ENCODE results near the gene RPL35.

Gene RPL35

DNA sequence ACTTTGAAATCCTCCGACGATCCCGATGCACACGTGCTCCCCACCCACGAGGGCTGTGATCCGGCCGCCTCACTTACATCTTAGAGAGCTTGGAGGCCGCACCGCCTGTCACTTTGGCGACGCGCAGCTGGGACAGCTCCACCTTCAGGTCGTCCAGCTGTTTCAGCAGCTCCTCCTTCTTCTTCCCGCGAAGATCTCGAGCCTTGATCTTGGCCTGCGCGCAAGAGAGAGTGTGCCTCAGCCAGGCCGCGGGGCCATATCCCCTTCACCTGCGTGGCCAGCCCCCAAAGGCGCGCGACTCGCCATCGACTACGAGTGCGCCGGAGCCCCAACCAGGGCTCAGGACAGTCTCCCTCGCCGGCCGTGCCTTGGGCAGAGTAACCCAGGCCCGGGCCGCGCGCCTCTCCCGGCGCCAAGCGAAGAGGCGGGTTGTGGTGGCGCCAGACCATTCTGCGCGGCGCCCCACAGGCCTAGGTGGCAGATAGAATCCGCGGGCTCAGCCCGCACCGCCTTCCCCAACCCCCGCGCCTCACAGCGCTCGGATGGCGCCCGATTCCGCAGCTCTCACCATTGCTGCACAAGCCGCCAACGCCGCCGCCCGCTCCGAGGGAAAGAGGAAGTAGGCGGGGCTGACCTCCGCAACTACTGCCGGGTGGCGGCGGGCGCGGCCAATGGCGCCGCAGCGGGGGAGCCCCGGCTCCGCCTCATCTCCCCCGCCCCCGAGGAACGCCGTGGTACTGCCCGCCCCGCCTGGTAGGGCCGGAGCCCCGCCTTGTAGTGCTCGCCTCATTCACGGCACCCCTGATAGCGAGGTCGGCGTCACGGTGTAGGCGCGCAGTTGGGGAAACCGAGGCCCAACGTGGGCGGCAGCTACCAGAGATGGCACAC is at the start of gene RPL35, which contains the start of gene ARPC5L:
Gene RPL35, minus strand, starts transcription at position 616 of the 888 bp plus-strand sequence. Its CDS starts 45 bp downstream, at position 571.
Gene ARPC5L, plus strand, starts transcription at position 789 of the 888 bp plus-strand sequence. CDS start 7,161 bp downstream, outside the sequence.
- DNase-seq (ENCODE audit: low read depth in 2 of 2) = peak; percentile 85 to 89

DNA sequence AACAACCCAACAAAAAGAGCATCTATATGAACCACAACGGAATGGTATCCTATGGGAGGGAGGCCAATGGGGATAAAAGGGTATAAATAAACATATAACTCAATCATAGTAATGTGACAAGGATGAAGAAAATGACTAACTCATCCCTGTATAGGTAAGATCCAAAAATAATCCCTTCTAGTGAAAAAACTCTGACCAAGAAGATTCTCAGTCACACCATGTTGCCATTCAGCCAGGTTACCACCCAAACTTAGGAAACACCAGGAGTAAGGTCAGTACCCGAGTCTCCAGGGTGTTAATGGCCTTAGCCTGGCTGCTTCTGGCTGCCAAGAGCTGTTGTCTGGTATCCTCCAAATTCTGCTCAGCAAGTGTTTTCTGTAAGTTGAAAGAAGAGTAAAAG is 46.3 kb upstream of the RPL35 start:
- DNase-seq (ENCODE audit: low read depth in 2 of 2) = no peak

DNA sequence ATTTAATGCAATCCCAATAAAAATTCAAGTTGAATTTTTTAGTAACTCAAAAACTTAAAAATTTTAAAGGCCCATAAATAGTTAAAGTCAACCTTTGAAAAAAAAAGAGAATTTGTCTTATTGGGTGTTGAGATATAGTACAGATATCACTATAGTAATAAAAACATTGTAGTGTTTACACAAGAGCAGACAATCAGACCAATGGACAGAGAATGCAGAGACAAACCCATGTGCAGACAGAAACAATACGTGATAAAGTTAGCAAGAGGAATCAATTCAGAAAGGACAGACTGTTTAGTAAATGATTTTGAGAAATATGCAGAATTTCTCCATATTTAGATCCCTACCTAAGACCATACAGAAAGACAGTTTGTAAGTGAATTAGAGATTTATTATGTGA is 45.2 kb upstream of the RPL35 start:
- DNase-seq (ENCODE audit: low read depth in 2 of 2) = no peak

DNA sequence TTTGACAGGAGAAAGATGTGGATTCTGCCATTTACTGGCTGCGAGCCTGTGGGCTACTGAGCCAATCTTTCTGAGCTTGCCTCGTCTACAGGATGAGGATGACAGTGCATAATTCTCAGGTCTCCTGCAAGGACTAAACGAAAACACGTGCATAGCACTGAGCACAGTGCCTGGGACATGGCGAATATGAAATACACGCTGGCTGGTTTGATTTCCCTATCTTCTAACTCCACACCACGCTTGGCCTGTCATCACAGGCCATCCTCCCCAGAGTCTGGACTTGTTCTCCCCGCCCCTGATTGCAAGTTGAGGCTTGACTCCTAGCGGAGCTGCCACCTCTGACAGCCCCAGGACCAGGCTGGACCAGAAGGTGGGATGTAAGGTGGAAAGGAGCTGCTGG is 38.1 kb upstream of the RPL35 start:
- DNase-seq (ENCODE audit: low read depth in 2 of 2) = no peak

DNA sequence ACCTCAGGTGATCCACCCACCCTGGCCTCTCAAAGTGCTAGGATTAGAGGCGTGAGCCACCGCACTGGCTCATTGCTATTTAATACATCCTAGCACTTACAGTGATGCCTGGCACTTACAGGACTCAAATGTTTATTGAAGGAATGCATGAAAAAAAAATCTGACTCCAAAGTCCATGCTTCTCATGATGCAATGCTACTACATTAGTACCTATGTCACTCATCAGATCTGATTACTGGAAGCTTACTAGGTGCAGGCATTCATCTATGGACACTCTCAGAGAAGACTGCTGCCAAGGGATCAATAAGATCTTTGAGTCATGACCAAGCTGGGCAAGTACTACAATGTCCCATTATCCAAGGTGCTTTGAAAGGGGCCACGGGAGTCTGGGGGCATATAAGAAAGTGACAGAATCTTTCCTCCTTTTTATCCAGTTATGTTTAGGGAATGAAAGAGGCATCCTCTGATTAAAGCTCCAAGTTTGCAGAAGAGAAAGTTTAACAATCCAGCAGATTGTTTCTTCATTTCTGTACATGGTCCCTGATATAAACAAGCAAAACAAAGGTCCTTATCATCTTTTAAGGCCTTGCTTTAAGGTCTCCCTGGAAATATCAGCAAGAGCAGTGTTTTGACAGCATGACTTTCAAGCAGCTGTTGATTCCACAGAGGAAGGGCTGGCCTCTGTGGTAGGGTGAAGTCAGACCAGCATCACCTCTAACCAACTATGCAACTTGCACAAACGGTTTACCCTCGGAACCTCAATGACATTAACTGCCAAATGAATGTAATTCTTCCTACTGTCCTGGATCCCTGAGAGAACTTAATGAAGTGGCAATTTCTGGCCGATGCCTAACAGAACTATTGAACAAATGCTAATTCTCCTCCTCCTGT is 36.1 kb upstream of the RPL35 start:
- DNase-seq (ENCODE audit: low read depth in 2 of 2) = no peak

DNA sequence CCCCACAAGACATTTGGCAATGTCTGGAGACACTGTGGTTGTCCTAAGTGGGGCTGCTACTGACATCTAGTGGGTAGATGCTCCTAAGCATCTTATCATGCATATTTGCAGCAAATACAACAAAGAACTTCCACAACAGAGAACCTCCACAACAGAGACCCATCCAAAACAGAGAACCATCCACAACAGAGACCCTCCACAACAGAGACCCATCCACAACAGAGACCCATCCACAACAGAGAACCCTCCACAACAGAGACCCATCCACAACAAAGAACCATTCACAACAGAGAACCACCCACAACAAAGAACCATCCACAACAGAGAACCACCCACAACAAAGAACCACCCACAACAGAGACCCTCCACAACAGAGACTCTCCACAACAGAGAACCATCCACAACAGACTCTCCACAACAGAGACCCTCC is 33.0 kb upstream of the RPL35 start:
- DNase-seq (ENCODE audit: low read depth in 2 of 2) = no peak

DNA sequence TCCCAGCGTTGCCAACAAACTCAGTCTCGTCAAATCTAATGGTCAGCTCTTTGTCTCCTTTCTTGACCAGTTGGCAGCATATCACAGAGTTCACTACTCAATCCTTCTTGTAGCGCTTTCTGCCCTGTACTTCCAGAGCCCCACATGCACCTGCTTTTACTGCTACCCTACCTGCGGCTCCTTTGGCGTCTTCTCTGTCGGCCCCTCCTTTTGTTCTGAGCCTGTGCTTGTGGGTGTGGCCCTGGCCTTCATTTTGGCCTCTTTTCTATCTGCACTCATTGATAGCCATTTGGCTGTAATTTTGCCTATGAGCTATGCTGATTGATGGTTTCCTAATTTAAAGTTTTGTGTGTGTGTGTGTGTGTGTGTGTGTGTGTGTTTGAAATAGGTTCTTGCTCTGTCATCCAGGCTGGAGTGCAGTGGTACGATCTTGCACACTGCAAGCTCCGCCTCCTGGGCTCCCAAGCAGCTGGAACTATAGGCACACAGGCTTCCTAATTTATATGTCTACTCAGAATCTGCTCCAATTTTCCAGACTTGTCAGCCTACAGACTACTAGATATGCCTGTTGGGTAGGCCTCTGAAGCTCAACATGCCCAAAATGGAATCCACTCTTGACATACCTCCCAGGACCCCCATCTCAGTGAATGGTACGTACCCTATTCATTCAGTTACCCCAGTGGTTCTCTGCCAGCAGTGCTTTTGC is 32.4 kb upstream of the RPL35 start:
- DNase-seq (ENCODE audit: low read depth in 2 of 2) = no peak

DNA sequence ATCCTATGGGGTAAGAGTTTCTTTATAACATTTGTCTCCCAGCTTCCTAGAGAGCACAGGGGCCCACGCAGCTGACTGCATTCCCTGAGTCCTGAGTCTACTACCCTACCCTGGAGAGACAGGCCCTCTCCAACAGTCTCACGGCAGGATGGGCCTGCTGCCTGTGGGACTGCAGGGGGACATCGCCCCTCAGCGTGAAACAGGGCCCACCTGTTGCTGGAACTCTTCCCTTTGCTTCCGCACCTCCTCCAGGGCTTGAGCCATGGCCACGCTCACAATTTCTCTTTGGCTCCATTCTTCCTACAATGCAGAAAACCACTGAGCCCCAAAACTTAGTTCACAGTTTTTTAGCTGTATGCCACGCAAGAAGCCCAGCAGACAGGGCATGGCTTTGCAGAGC is 28.4 kb upstream of the RPL35 start:
- DNase-seq (ENCODE audit: low read depth in 2 of 2) = no peak

DNA sequence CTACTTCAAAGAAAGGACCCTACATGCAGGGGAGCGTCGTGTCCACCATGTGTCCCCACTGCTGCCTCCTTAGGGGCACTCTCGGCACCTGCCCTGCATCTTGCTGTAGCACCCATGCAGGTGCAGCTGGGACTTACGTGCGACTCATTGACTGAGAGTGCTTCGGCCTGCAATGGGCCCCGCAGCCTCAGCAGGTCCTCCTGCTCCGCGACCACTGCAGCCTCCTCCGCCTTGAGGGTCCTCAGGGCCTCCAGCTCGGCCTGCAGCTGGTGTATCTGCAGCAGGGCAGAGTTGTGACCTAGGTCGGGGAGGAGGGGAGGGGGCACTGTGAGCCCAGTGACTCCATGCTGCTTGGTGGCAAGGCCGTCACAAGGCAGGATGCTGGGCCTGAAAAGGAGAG is 27.2 kb upstream of the RPL35 start:
- DNase-seq (ENCODE audit: low read depth in 2 of 2) = no peak

DNA sequence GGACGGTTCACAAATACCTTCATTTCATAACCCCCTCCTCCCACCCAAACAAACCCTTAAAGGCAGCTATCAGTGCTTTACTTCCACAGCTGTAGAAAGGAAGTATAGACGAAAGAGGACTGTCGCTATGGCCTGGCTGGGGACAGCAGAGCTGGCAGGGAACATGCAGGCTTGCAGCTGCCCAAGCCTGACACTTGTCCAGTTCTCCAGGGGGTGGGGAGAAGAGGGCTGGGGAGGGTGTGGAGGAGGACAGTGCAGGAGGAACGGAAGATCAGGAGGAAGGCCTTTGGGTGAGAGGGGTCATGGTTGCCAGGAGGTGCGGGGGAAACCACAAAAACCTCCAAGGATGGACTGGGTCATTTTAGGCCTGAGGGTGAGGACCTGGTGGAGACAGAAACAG is 26.1 kb upstream of the RPL35 start:
- DNase-seq (ENCODE audit: low read depth in 2 of 2) = no peak

DNA sequence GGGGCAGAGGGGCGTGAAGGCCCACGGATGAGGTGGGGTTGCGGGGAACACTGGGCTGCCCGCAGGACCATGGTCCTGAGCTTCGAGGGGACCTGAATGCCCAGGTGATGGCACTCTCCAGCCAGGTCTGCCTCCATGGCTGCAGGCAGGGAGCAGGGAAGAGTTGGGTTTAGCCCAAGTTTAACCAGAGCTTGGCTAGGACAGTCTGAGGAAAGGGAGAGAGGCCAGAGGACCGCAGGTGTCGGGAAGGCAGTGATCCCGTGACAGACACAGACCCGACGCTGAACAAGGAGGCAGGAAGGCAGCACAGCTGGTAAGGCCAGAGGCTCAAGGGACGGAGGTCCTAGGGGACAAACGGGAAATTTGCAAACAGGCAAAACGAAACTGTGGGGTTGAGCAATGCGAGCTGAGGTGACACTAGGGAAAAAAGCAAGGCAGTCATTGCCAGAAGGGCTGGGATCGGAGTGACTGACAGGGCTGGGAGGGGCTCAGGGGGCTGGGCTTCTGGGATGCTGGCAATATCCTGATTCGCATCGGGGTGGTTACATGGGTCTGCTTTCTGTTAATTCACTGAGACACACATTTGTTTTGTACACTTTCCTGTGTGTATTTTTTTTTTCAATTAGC is 25.2 kb upstream of the RPL35 start:
- no peak for DNase-seq (ENCODE audit: low read depth in 2 of 2)

DNA sequence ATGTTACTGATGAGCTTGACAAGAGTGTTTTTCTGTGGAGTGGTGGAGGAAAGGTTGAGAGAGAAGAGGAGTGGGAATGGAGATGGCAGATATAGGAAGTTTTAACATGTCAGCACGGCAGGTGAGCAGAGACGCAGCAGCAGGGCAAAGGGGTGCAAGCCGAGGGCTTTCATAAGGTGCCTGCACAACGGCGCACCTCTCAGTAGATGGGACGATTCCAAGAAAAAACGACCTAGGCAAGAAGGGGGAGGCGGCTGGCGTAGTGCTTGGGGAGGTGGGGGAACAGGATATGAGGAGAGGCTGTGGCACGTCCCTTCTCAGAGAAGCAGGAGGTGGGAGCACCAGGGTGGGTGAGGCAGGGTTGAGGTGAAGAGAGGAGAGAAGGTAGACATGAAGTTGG is 24.7 kb upstream of the RPL35 start:
- no peak for DNase-seq (ENCODE audit: low read depth in 2 of 2)

DNA sequence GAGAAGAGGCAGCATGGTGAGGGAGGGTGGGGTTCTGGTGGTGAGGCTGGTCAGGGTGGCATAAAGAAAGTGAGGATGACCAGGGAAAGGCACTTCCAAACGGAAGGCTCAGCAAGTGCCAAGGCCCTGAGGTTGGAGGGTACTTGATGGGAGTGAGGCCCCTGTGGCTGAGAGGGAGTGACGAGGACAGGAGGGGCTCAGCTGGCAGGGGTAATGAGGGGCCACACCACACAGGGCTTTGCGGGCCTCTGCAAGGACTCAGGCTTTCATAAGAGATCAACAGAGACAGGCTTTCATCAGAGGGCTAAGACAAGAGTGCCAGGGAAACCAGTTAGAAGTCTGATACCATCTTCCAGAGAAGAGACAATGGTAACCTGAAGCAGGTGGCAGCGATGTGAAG is 23.8 kb upstream of the RPL35 start:
- DNase-seq (ENCODE audit: low read depth in 2 of 2) = no peak

DNA sequence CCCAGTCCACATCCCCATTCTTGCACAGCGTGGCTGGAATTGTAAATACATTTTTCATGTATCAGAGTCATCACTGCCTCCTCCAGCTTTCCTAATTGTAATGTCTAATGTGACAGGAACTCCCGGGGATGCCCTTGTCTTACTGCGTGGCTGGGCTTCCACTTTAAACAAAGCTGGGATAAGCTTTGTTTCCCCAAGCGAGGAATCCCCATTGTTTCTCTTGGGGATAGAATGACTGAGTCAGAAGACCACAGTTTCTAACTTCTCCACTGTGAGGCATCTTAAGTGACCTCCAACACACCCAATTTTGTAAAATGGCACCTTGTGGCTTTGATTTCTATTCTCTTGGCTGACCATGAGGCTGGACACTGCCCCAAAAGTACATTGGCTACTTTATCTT is 22.6 kb upstream of the RPL35 start:
- DNase-seq (ENCODE audit: low read depth in 2 of 2) = no peak

DNA sequence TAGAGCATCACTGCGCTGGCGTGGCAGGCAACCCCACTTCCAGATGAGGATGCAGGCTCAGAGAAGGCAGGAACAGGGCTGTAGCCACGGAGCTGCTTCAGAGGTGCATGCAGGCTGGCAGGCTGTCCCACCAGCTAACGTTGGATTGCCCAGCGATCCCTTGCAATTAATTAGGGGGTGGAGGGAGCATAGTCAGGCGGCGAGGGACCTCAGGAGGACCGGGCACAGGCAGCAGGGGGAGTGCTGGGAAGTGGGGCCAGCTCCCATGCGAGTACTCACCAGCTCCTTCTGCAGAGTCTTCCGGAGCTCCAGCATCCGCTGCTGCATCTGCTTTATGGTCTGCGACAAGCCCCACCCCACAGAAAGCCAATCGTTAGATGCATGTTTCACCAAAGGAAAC is 20.5 kb upstream of the RPL35 start:
- DNase-seq (ENCODE audit: low read depth in 2 of 2) = no peak

DNA sequence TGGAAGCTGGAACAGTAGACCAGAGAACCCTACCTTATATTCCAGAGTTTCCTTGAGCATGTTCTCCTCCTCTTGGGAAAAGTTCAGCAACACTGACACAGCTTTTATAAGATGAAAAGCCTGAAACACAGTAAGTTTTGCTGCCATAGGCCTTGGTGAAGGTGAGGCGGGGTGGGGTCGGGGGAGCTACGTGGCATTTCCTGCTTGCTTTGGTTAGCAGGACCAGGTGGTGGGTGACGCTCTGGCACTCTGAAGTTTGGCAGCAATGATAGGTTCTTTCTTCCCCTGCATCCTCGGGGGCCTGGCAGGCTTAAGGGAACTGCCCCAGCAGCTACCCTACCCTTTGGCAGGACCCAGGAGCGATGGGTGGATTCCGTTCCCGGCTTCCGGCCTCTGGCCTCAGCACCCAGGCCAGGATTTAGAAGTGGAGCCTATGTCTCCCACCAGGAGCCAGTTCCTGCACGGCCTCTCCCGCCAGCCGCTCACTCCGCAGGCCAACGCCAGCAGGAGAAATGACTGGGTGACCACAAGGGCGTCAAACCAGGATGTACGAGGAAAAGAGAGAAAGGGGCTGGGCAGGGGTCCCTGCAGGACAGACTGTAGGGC is 19.5 kb upstream of the RPL35 start:
- DNase-seq (ENCODE audit: low read depth in 2 of 2) = no peak

DNA sequence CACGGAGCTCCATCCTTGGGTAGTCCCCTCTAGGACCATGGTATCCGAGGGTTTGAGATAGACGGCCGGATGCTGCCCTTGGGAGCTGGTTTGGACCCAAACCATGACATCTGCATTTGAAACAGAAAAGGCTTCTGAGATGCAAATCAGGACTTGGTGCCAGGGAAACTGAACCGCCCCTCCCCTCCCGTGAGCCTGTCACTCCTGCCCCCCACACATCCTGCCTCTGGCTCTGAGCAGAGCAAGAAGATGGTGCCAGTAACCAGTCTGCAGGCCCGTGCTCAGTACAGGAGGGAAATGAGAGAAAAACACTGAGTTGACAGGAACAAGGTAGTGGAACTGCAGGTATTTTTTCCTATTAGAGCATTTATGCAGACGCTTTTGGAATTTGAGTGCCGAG is 18.7 kb upstream of the RPL35 start:
- DNase-seq (ENCODE audit: low read depth in 2 of 2) = no peak

DNA sequence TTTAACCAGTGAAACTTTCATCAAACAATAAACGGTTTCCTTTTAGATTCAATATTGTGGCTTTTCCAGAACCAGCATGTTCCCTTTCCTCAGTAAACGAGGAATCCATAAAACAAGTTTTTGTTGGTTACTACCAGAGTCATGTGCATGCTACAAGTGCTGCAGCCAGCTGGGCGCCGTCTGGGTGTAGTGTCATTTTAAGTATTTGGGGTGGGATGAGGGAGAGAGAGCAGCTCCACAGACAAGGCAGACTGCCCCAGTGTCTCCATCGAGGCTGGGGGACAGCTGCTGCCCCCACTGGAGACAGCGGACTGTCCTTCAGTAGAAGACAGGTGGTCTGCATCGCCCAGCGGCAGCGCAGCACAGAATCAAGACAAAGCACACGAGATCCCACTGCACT is 17.5 kb upstream of the RPL35 start:
- DNase-seq (ENCODE audit: low read depth in 2 of 2) = no peak

DNA sequence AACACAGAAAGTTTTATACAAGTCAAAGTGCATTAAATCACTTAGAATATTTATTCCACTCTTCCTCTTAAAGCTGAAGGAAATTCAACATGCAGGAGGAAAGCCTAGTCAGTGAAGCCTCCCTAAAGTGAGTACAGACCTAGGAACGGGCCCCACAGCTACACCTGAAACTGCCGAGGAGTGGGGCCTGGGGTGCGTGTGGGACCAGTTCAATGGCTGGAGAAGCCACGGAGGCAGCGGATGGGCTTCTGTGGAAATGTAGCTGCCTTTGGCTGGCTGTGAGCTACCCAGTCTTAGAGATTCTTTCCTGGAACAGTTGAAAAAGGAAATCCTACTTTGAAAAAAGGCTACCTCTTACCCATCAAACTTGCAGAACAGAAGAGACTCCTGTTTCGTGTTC is 16.8 kb upstream of the RPL35 start:
- no peak for DNase-seq (ENCODE audit: low read depth in 2 of 2)

DNA sequence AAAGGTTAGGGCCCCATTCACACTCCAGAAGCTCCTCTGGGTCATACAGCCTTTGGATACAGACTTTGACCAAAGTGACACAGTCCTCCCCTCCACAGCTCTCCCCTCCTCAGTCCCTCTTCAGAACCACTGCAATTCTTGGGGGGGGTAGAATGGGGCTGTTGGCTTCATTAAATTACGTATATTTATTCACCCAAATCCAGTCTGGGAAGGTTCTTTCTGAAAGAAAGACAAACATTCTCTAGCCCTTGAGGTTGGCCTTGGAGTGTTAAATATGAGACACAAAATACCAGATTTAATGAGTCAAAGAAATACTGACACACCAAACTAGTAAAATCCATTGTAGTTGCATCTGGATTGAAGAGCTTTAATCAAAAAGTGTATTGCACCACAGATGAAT is 16.3 kb upstream of the RPL35 start:
- no peak for DNase-seq (ENCODE audit: low read depth in 2 of 2)
